HCT116 (cell line): ENCODE measurements around the gene DGAT2L6. TPM values are rescaled to one million over a fixed set of nuclear protein-coding genes. Genes with fewer than 3 reads are reported as not detected.

ENCODE experiments used
- ATAC-seq: fragments of 200-7000 bp; cut with Tn5 transposase; 2 replicates; pipeline ENCODE4 v1.9.1; 2020; ENCODE audit warnings: mild to moderate bottlenecking, moderate library complexity
- BruUV-seq: library from RNA; stranded (reverse); fragments of 400-500 nt; replicated peaks from 2 replicates; lab custom pipeline; 2021; lab: Mats Ljungman, UMichigan
- CTCF ChIA-PET: fragments of 300-600 bp; sonication (Branson Sonifier 250); formaldehyde crosslinking; loops from one replicate; lab custom pipeline; 2021; ENCODE audit warnings: antibody characterized with exemption; lab: Charles Lee
- POLR2A ChIA-PET: fragments of 300-600, 350-600 bp; sonication (Branson Sonifier 250); formaldehyde crosslinking; loops from one replicate; lab custom pipeline; 2021; ENCODE audit warnings: antibody characterized with exemption; lab: Charles Lee
- RAD21 ChIA-PET, 2 experiments: fragments of 300-600 bp; sonication (Branson Sonifier 250); formaldehyde crosslinking; loops; one replicate each; lab custom pipeline; 2023; ENCODE audit warnings: low total read pairs in 2 of 2; ENCODE audit not compliant: uncharacterized antibody in 2 of 2, unreplicated experiment in 2 of 2, low non-redundant PET in 1 of 2; lab: Charles Lee
- DNase-seq: peaks from one replicate; pipeline ENCODE4 v3.0.0-alpha.2; 2010; ENCODE audit warnings: low read depth, low spot score
- H2AFZ ChIP-seq: fragments of 200-600 bp; shearing (Covaris generic), sonication (generic); 2 replicates; pipeline ENCODE4 v1.6.1; 2017; ENCODE audit warnings: low read depth, mixed run types, mixed read lengths, antibody characterized with exemption, low read length; ENCODE audit not compliant: poor library complexity, severe bottlenecking
- H3K27ac ChIP-seq: 2 replicates; pipeline ENCODE4 v1.5.1; 2012; ENCODE audit warnings: low read depth, low read length
- H3K27me3 ChIP-seq: fragments of 200-600 bp; sonication (generic); 2 replicates; pipeline ENCODE4 v1.6.1; 2016; ENCODE audit warnings: mixed run types, low read length, mixed read lengths; ENCODE audit not compliant: insufficient read depth
- H3K36me3 ChIP-seq, 2 experiments: fragments of 200-500 bp in 1 of 2; fragments of 200-600 bp in 1 of 2; sonication (Bioruptor generic) in 1 of 2; sonication (generic) in 1 of 2; 2 replicates each; pipeline versions ENCODE4 v1.5.1 to v1.6.1; 2014 to 2016; ENCODE audit warnings: low read length in 2 of 2, inconsistent platforms in 1 of 2, mixed read lengths in 1 of 2, mixed run types in 1 of 2; ENCODE audit not compliant: insufficient read depth in 2 of 2, control insufficient read depth in 1 of 2
- H3K4me1 ChIP-seq, 2 experiments: fragments of 200-600 bp in 1 of 2; sonication (generic) in 1 of 2; 2 replicates each; pipeline versions ENCODE4 v1.5.1 to v1.6.1; 2012 to 2017; ENCODE audit warnings: low read length in 2 of 2, inconsistent platforms in 1 of 2, mild to moderate bottlenecking in 1 of 2, mixed read lengths in 1 of 2, mixed run types in 1 of 2, moderate library complexity in 1 of 2; ENCODE audit not compliant: insufficient read depth in 2 of 2, control insufficient read depth in 1 of 2
- H3K4me2 ChIP-seq: fragments of 200-600 bp; sonication (generic); 2 replicates; pipeline ENCODE4 v1.6.1; 2017; ENCODE audit warnings: mixed run types, low read length, mixed read lengths
- H3K4me3 ChIP-seq, 2 experiments: fragments of 200-600 bp in 1 of 2; sonication (generic) in 1 of 2; replicated peaks in 1 of 2; 2 replicates each; pipeline ENCODE4 v1.5.1; 2011 to 2016; ENCODE audit warnings: low read length in 2 of 2, control low read depth in 1 of 2, low read depth in 1 of 2, mild to moderate bottlenecking in 1 of 2, mixed read lengths in 1 of 2, mixed run types in 1 of 2
- H3K79me2 ChIP-seq: fragments of 200-600 bp; sonication (generic); 2 replicates; pipeline ENCODE4 v1.6.1; 2017; ENCODE audit warnings: mild to moderate bottlenecking, mixed run types, low read length, moderate library complexity, mixed read lengths; ENCODE audit not compliant: insufficient read depth
- H3K9ac ChIP-seq: fragments of 200-600 bp; sonication (generic); 2 replicates; pipeline ENCODE4 v1.6.1; 2016; ENCODE audit warnings: low read length, mixed read lengths
- H3K9me2 ChIP-seq: fragments of 200-600 bp; sonication (generic), shearing (Covaris generic); 2 replicates; pipeline ENCODE4 v1.6.1; 2017; ENCODE audit warnings: mixed run types, mild to moderate bottlenecking, moderate library complexity; ENCODE audit not compliant: insufficient read depth
- H3K9me3 ChIP-seq, 2 experiments: fragments of 200-500 bp in 1 of 2; fragments of 200-600 bp in 1 of 2; sonication (Bioruptor generic) in 1 of 2; sonication (generic) in 1 of 2; 2 replicates each; pipeline ENCODE4 v1.6.1; 2014 to 2017; ENCODE audit warnings: low read length in 2 of 2, mixed read lengths in 2 of 2, inconsistent platforms in 1 of 2, low read depth in 1 of 2, mild to moderate bottlenecking in 1 of 2, mixed run types in 1 of 2, moderate library complexity in 1 of 2; ENCODE audit not compliant: control insufficient read depth in 1 of 2, insufficient read depth in 1 of 2
- H4K20me1 ChIP-seq: fragments of 200-600 bp; sonication (generic), shearing (Covaris generic); 2 replicates; pipeline ENCODE4 v1.6.1; 2017; ENCODE audit warnings: mixed run types, mild to moderate bottlenecking, moderate library complexity; ENCODE audit not compliant: insufficient read depth
- CBX3 ChIP-seq: IDR thresholded peaks from 2 replicates; pipeline ENCODE4 v1.6.1; 2012; ENCODE audit warnings: low read depth
- CEBPB ChIP-seq: IDR thresholded peaks from 2 replicates; pipeline ENCODE4 v1.6.1; 2012; ENCODE audit warnings: low read depth
- EGR1 ChIP-seq: IDR thresholded peaks from 2 replicates; pipeline ENCODE4 v1.6.1; 2012; ENCODE audit warnings: low read depth
- ELF1 ChIP-seq: IDR thresholded peaks from 2 replicates; pipeline ENCODE4 v1.6.1; 2012; ENCODE audit warnings: low read depth, borderline replicate concordance
- EZH2phosphoT487 ChIP-seq: fragments of 200-600 bp; IDR thresholded peaks from 2 replicates; pipeline ENCODE4 v1.6.1; 2018; ENCODE audit warnings: antibody characterized with exemption, borderline replicate concordance
- POLR2A ChIP-seq: IDR thresholded peaks from 2 replicates; pipeline ENCODE4 v1.7.0; 2011; ENCODE audit warnings: borderline replicate concordance; ENCODE audit not compliant: insufficient read depth, insufficient read length; ENCODE audit errors: extremely low read depth
- SP1 ChIP-seq: IDR thresholded peaks from 2 replicates; pipeline ENCODE4 v1.6.1; 2012; ENCODE audit warnings: low read depth
- TCF7L2 ChIP-seq: IDR thresholded peaks from 2 replicates; pipeline ENCODE4 v1.7.0; 2011; ENCODE audit warnings: borderline replicate concordance, inconsistent platforms; ENCODE audit not compliant: insufficient read depth, insufficient read length; ENCODE audit errors: extremely low read depth
- YY1 ChIP-seq: IDR thresholded peaks from 2 replicates; pipeline ENCODE4 v1.6.1; 2011; ENCODE audit warnings: low read length, low read depth, moderate library complexity, mild to moderate bottlenecking; ENCODE audit not compliant: insufficient replicate concordance; ENCODE audit errors: extremely low read depth
- ZFX ChIP-seq: fragments of 450-650 bp; IDR thresholded peaks from 2 replicates; pipeline ENCODE4 v1.6.1; 2017
- intact Hi-C: fragments of 100-400 bp; cut with micrococcal nuclease; formaldehyde crosslinking; loops from 2 replicates; pipeline ENCODE4 v1.10.0; 2022
- total RNA-seq: library from RNA; stranded (reverse); gene quantifications from one replicate; pipeline ENCODE4 v1.2.1, GENCODE V29; 2021; ENCODE audit not compliant: unreplicated experiment
- TF ChIP-seq, protein P1 (sequence below): IDR thresholded peaks from 2 replicates; pipeline ENCODE4 v1.6.1; 2012; ENCODE audit warnings: low read depth
- TF ChIP-seq, protein P2 (sequence below): IDR thresholded peaks from 2 replicates; pipeline ENCODE4 v1.6.1; 2012
- TF ChIP-seq, protein P3 (sequence below), 3 experiments: fragments of 200-600 bp in 1 of 3; sonication (generic) in 1 of 3; IDR thresholded peaks in 2 of 3; conservative IDR thresholded peaks in 1 of 3; 2 replicates each; pipeline ENCODE4 v1.5.1; 2012 to 2017; ENCODE audit warnings: low read depth in 2 of 3, low read length in 2 of 3, antibody characterized with exemption in 1 of 3, borderline replicate concordance in 1 of 3, control low read depth in 1 of 3, mild to moderate bottlenecking in 1 of 3, mixed read lengths in 1 of 3, mixed run types in 1 of 3, moderate library complexity in 1 of 3; ENCODE audit not compliant: insufficient read depth in 1 of 3

Gene DGAT2L6
- total RNA-seq, 1 experiment from 2014 or later: not detected

DNA sequence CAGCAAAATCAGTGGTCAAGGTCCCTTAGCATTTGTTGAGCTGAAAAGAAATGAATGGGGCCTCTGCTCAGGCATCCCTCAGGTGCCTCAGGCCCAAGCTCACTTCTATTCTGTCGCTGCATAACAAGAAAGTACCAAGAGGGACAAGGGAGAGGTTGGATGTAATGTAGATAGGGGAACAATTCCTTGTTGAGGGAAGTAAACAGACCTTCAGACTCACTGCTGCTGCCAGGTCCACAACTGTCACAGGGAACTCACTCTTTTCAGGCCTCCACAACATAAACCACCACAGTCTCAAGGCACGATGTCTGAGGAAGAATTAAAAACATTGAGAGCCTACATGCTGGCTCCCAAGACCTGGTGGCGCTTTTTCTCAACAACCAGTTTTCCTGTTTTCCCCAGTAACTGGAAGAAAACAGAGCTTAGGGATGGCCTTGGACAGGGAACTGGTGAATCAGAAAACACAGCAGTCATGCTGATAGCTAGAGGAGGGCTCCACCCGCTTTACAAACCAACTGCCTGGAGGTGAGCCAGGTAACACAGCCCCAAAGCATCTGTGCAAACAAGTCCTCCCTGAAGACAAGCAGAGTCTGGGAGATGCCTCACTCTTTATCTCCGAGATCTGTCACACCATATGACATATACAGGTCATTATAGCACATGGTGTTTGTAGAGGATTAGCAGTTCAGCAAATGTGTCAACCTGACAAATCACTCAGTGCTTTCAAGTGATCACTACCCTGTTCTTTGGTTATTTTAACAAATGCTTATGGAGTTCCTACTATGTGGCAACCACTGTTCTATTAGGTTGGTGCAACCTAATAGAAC lies 42.9 kb downstream of the DGAT2L6 start (continued):
- TF ChIP-seq EZH2phosphoT487 (no peak), YY1 (no peak)

DNA sequence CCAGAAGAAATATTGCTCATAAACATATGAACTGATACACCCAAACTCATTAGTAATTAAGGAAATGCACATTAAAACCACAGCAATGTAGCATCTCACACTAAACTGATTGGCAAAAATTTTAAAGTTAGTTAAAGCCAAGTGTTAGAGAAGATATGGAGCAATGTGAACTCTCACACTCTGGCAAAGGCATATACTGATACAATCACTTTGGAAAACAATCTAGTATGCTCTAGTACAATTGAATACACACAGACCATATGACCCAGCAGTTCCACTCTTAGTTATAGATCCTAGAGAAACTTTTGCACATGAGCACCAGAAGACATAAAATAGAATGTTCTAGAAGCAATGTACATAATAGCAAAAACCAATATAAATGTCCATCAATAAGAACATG lies 48.8 kb downstream of the DGAT2L6 start:
- intact Hi-C loops: no loop called here
- BruUV-seq: no TSS peak
- CTCF ChIA-PET: no interaction called here

More for the DNA sequence above, 48.8 kb downstream of the DGAT2L6 start:
- Histone ChIP-seq H3K36me3 (no peaks in the 10 kb centered on the region), H2AFZ (no peak overlapping the region), H3K9me3 (no peaks in the 10 kb centered on the region), H3K4me3 (no peak overlapping the region), H3K27ac (no peak overlapping the region), H3K27me3 (no peaks in the 10 kb centered on the region), H3K79me2 (no peaks in the 10 kb centered on the region), H3K4me1 (peaks cover 0 to 3% of the 10 kb centered on the region in 2 experiments; a peak in 1 of 4 replicates), H3K9me2 (no peaks in the 10 kb centered on the region), H3K9ac (no peak overlapping the region), H3K4me2 (no peak overlapping the region), H4K20me1 (no peaks in the 10 kb centered on the region)
- no peak for ATAC-seq
- TF ChIP-seq CBX3: no peak
- no peak for TF ChIP-seq TCF7L2
- TF ChIP-seq EGR1: no peak
- TF ChIP-seq SP1: no peak
- TF ChIP-seq, protein P1, sequence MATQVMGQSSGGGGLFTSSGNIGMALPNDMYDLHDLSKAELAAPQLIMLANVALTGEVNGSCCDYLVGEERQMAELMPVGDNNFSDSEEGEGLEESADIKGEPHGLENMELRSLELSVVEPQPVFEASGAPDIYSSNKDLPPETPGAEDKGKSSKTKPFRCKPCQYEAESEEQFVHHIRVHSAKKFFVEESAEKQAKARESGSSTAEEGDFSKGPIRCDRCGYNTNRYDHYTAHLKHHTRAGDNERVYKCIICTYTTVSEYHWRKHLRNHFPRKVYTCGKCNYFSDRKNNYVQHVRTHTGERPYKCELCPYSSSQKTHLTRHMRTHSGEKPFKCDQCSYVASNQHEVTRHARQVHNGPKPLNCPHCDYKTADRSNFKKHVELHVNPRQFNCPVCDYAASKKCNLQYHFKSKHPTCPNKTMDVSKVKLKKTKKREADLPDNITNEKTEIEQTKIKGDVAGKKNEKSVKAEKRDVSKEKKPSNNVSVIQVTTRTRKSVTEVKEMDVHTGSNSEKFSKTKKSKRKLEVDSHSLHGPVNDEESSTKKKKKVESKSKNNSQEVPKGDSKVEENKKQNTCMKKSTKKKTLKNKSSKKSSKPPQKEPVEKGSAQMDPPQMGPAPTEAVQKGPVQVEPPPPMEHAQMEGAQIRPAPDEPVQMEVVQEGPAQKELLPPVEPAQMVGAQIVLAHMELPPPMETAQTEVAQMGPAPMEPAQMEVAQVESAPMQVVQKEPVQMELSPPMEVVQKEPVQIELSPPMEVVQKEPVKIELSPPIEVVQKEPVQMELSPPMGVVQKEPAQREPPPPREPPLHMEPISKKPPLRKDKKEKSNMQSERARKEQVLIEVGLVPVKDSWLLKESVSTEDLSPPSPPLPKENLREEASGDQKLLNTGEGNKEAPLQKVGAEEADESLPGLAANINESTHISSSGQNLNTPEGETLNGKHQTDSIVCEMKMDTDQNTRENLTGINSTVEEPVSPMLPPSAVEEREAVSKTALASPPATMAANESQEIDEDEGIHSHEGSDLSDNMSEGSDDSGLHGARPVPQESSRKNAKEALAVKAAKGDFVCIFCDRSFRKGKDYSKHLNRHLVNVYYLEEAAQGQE: no peak
- TF ChIP-seq, protein P2, sequence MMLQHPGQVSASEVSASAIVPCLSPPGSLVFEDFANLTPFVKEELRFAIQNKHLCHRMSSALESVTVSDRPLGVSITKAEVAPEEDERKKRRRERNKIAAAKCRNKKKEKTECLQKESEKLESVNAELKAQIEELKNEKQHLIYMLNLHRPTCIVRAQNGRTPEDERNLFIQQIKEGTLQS: no peak
- TF ChIP-seq POLR2A: no peak
- no peak for TF ChIP-seq ELF1
- no peak for TF ChIP-seq ZFX
- no peak for TF ChIP-seq YY1
- TF ChIP-seq, protein P3, sequence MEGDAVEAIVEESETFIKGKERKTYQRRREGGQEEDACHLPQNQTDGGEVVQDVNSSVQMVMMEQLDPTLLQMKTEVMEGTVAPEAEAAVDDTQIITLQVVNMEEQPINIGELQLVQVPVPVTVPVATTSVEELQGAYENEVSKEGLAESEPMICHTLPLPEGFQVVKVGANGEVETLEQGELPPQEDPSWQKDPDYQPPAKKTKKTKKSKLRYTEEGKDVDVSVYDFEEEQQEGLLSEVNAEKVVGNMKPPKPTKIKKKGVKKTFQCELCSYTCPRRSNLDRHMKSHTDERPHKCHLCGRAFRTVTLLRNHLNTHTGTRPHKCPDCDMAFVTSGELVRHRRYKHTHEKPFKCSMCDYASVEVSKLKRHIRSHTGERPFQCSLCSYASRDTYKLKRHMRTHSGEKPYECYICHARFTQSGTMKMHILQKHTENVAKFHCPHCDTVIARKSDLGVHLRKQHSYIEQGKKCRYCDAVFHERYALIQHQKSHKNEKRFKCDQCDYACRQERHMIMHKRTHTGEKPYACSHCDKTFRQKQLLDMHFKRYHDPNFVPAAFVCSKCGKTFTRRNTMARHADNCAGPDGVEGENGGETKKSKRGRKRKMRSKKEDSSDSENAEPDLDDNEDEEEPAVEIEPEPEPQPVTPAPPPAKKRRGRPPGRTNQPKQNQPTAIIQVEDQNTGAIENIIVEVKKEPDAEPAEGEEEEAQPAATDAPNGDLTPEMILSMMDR (IDR thresholded peaks at IDR 0.05 in 2 of 3, conservative IDR thresholded peaks at IDR 0.05 in 1 of 3; ENCODE audit: borderline replicate concordance in 1 of 3, insufficient read depth in 1 of 3, low read depth in 2 of 3, low read length in 2 of 3): no peak
- no peak for TF ChIP-seq CEBPB
- no peak for DNase-seq
- ChIA-PET POLR2A (no interaction called here), RAD21 (no interaction called here)
